Measurements from ENCODE around the gene CFAP45.
"Not testable (repeated sequence)": the region's sequence is repeated elsewhere in the genome, so short reads cannot be mapped to it uniquely, and the experiment has no call there.

CFAP45 gene

GRCh38 chr1:159922511-159923202 lies 22.7 kb upstream of the CFAP45 start:
- DNase-seq, result peak; percentile 10

GRCh38 chr1:159921700-159922504 lies 21.9 kb upstream of the CFAP45 start:
- DNase-seq, result peak; percentile 23

- peak; percentile 26 for DNase-seq
Measured at GRCh38 chr1:159921251-159921650, 21.3 kb upstream of the CFAP45 start.

- no peak for DNase-seq
Measured at GRCh38 chr1:159920651-159921050, 20.7 kb upstream of the CFAP45 start.

- DNase-seq, result no peak
Measured at GRCh38 chr1:159920202-159920601, 20.2 kb upstream of the CFAP45 start.

GRCh38 chr1:159919236-159919865 lies 19.4 kb upstream of the CFAP45 start:
- no peak for DNase-seq

- no peak for DNase-seq
Measured at GRCh38 chr1:159918352-159919200, 18.6 kb upstream of the CFAP45 start.

- no peak for DNase-seq
Measured at GRCh38 chr1:159917533-159918351, 17.8 kb upstream of the CFAP45 start.

GRCh38 chr1:159916242-159917051 lies 16.5 kb upstream of the CFAP45 start:
- no peak for DNase-seq

- no peak for DNase-seq
Measured at GRCh38 chr1:159915571-159916241, 15.7 kb upstream of the CFAP45 start.

GRCh38 chr1:159914252-159915018 lies 14.5 kb upstream of the CFAP45 start:
- no peak for DNase-seq

- DNase-seq, result no peak
Measured at GRCh38 chr1:159913451-159914192, 13.7 kb upstream of the CFAP45 start.

- no peak for DNase-seq
Measured at GRCh38 chr1:159911326-159912070, 11.5 kb upstream of the CFAP45 start.

GRCh38 chr1:159908031-159908940 lies 8.3 kb upstream of the CFAP45 start:
- DNase-seq, result no peak

GRCh38 chr1:159906960-159907359 lies 7.0 kb upstream of the CFAP45 start:
- DNase-seq, result no peak

GRCh38 chr1:159904036-159904435 lies 4.1 kb upstream of the CFAP45 start:
- not testable (repeated sequence) for DNase-seq

GRCh38 chr1:159902541-159902940 lies 2.6 kb upstream of the CFAP45 start:
- DNase-seq, result no peak
